Spleen (tissue), 7 donors: ENCODE results near the gene AKT1S1.

Experiments
- POLR2A ChIP-seq, 3 donors: fragments of 450-650 bp; IDR thresholded peaks; one replicate each; pipeline ENCODE4 v1.5.1; 2017; ENCODE audit warnings: antibody characterized with exemption in 3 of 3, mild to moderate bottlenecking in 1 of 3
- TF ChIP-seq, protein P1 (sequence below), 11 experiments: fragments of 200-600 bp in 7 of 11; fragments of 450-650 bp in 4 of 11; sonication (generic) in 4 of 11; IDR thresholded peaks in 8 of 11; conservative IDR thresholded peaks in 3 of 11; 1 replicate in 7 of 11; 2 replicates in 4 of 11; pipeline versions ENCODE4 v1.4.0 to v1.8.0; 2016 to 2021; ENCODE audit warnings: antibody characterized with exemption in 11 of 11, inconsistent platforms in 4 of 11, mild to moderate bottlenecking in 1 of 11
- donor health status: DM: no; HTN: no; CAD: no; lungs with moderate emphysema.
- donor health status: DM: no; HTN: no; CAD: no.
- donor health status: DM: no; HTN: no; CAD: no.

DNA sequence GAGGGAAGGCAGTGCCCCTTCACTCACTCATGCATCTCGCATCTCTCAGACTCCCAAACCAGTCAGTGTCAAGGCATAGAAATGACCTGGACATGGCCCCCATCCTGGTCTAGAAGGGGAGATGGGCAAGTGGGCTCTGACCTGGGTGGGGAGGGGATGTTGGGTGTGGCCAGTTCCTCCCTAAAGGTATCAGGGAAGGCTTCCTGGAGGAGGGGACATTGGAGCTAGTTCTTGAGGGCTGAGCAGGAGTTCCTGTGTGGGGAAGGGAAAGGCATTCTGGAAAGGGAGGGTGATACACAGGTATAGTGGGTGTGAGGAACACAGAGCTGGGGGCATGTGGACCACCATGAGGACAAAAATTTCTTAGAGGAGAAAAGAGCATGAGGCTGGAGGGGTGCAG is 15.6 kb upstream of the AKT1S1 start:
- TF ChIP-seq, protein P1, sequence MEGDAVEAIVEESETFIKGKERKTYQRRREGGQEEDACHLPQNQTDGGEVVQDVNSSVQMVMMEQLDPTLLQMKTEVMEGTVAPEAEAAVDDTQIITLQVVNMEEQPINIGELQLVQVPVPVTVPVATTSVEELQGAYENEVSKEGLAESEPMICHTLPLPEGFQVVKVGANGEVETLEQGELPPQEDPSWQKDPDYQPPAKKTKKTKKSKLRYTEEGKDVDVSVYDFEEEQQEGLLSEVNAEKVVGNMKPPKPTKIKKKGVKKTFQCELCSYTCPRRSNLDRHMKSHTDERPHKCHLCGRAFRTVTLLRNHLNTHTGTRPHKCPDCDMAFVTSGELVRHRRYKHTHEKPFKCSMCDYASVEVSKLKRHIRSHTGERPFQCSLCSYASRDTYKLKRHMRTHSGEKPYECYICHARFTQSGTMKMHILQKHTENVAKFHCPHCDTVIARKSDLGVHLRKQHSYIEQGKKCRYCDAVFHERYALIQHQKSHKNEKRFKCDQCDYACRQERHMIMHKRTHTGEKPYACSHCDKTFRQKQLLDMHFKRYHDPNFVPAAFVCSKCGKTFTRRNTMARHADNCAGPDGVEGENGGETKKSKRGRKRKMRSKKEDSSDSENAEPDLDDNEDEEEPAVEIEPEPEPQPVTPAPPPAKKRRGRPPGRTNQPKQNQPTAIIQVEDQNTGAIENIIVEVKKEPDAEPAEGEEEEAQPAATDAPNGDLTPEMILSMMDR (IDR thresholded peaks at IDR 0.05 in 8 of 11, conservative IDR thresholded peaks at IDR 0.05 in 3 of 11) = no peak
- TF ChIP-seq POLR2A (IDR thresholded peaks at IDR 0.05) = no peak
